ENCODE data around the gene TCF3. TPM values are rescaled to one million over a fixed set of nuclear protein-coding genes. Genes with fewer than 3 reads are reported as not detected.

Gene TCF3
- total RNA-seq: 100 to 1,000 TPM in 1 of 2 donors, 10 to 100 TPM in 1; 91.5 to 332 TPM

DNA sequence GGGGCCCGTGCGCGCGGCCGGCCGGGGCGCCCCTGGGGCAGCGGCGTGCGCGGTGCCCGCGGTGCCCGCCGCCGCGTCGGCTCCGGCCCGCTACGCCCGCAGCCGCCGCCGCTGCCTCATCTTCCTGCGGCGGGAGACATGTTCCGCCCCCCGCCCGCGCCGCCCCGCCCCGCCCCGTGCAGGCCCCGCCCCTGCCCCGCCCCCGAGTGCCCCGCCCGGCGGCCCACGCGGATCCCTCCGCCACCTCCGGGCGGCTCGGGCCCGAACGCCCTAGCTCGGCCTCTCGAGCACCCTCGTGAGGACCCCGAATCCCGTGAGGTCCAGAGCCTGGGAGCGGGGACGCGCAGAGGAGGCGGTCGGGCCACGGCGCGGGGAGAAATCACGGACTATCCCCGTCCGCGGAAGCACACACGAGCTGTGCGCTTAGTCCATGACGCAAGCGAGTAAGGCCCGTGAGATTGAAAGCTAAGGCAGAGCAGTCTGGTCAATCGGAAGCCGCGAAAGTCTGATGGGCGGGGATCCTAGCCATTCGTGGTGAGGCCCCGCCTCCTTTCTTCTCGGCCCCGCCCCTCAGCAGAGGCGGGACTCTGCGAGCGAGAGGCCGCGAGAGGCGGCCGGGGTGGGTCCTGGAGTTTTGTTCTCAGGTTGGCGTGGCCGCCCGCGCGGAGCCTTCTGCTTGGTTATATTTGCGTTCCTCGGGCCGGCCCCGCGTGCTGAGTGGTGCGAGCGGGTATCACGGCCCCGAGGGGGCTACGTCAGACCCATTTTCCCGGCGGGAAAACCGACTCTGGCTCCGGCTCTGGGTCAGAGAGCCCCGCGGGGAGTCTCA is at the start of gene TCF3:
TSS of gene TCF3 (minus strand) at position 145 of the 829 bp plus-strand sequence. CDS start 2,367 bp downstream, outside the sequence.
- Histone ChIP-seq H3K27ac (peak within 1 kb of the TSS; percentile 99 to 100), H3K4me3 (peak within 1 kb of the TSS; percentile 87 to 92), H3K4me1 (replicated peaks) (peaks cover 8% of the 10 kb centered on the region), H3K27me3 (replicated peaks; ENCODE audit: insufficient read depth) (no peaks in the 10 kb centered on the region), H3K9me3 (no peaks in the 10 kb centered on the region), H3K36me3 (no peaks in the 10 kb centered on the region)
- intact Hi-C loops (cut with DNase I): loop anchor here (2.0 kb wide), 1 partner anchor 48 kb away; the partner anchor contains the start of gene UQCR11
- TF ChIP-seq POLR2AphosphoS5 (IDR thresholded peaks at IDR 0.05) (peak; percentile 91), POLR2A (IDR thresholded peaks at IDR 0.05) (peak; percentile 50)
- TF ChIP-seq, protein P1, sequence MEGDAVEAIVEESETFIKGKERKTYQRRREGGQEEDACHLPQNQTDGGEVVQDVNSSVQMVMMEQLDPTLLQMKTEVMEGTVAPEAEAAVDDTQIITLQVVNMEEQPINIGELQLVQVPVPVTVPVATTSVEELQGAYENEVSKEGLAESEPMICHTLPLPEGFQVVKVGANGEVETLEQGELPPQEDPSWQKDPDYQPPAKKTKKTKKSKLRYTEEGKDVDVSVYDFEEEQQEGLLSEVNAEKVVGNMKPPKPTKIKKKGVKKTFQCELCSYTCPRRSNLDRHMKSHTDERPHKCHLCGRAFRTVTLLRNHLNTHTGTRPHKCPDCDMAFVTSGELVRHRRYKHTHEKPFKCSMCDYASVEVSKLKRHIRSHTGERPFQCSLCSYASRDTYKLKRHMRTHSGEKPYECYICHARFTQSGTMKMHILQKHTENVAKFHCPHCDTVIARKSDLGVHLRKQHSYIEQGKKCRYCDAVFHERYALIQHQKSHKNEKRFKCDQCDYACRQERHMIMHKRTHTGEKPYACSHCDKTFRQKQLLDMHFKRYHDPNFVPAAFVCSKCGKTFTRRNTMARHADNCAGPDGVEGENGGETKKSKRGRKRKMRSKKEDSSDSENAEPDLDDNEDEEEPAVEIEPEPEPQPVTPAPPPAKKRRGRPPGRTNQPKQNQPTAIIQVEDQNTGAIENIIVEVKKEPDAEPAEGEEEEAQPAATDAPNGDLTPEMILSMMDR (IDR thresholded peaks at IDR 0.05): peak in 2 of 4 experiments; percentile 11 to 18
- 1% methylated on average over 48 of the region's 107 CpGs for WGBS
- peak; percentile 97 for DNase-seq (ENCODE audit: low spot score)

DNA sequence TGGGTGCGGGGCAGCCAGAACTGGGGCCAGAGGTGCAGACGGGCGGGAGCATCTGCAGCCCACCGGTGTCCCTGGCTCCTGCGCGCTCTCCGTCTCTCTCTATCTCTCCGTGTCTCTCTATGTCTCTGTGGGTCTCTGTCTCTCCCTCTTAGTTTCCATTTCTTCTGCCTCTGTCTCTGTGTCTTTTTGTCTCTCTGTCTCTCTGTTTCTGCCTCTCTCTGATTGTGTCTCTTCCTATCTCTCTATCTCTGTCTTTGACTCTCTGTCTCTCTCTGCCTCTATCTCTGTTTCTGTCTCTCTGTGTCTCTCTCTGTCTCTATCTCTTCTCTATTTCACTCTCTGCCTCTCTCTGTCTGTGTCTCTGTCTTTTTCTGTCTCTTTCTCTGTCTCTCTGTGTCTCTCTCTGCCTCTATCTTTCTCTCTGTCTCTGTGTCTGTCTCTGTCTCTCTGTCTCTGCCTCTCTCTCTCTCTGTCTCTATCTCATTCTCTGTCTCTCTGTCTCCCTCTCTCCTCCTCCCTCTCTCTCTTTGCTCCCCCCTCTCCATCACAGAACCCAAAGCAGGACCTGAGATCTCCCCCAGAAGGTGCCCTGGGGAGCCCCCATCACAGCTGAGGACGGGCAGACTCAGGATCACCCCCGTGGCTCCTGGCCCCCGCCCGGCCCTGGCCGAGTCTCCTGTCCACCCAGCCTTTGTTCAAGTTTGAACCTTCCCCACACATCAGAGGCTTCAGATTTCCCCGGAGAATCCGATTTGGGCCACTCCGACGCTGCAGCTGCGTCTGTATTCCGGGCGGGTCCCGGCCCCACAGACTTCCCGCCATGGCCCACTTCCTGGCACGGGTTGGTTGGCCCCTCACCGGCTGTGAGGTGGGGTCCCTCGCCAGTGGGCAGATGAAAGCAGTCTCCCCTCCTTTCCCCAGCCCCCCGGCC is 48.6 kb upstream of the TCF3 start:
- no peak overlapping the region for H3K4me3 ChIP-seq
- H3K36me3 ChIP-seq: no peaks in the 10 kb centered on the region
- 26% methylated on average over 26 of the region's 26 CpGs for WGBS
- no peak for DNase-seq (ENCODE audit: low spot score)
- TF ChIP-seq POLR2A (IDR thresholded peaks at IDR 0.05): no peak
- no peak for TF ChIP-seq POLR2AphosphoS5 (IDR thresholded peaks at IDR 0.05)
- H3K9me3 ChIP-seq: no peaks in the 10 kb centered on the region
- peaks cover 12% of the 10 kb centered on the region for H3K27me3 ChIP-seq (replicated peaks; ENCODE audit: insufficient read depth)
- no peak overlapping the region for H3K27ac ChIP-seq
- intact Hi-C loops (cut with DNase I): no loop called here
- no peaks in the 10 kb centered on the region for H3K4me1 ChIP-seq (replicated peaks)

DNA sequence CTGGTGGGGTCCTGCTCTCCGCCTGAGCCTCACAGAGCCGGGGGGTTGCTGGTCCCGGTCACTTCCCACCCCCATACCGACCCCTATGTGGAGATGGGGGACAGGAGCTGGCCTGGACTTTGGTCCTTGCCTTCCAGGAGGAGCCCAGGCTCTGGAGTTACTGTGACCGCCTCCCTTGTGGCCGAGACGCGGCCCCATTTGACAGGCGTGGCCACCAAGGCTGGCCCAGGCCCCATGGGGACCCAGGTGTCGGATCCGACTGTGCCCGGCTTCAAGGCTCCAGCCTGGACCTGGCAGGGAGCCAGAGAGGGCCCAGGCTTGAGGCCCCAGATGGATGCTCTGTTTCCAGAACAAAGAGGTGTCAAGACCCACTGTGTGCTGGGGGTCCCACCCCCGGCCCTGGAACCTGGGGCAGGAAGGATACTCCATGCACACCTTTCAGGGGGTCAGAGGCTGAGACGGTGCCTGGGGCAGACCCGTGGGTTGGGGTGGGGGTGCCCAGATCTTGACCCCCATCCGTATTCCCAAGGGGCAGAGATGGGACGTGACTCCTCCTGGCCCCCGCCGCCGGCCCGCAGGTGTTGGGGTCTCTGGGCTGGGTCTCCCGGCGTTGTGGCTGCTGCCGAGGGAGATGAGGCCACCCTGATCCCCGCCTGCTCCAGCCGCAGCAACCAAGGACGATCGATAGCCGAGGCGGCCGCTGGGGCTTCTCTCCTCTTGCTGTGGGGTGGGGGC is 47.8 kb upstream of the TCF3 start:
- intact Hi-C loops (cut with DNase I): no loop called here
- Histone ChIP-seq H3K36me3 (no peaks in the 10 kb centered on the region), H3K27ac (no peak overlapping the region)

DNA sequence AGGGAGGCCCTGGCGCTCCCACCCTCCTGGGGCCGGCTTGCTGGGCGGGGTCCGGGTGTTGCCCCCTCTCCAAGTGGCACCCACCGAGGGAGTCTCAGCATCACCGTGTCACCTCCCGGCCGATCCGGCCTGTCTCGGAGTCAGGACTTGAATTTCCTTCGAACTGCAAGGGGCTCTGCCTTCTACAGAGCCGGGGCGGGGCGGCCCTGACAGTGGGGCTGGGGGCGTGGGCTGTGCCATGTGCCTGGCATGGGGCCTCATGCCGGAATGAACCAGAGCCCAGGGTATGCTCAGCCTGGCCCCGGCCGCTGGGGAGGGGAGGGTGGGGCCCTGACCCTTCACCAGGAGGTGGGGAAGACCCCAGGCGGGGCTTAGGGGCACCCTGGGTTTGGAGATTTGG is 47.0 kb upstream of the TCF3 start:
- Histone ChIP-seq H3K27me3 (replicated peaks; ENCODE audit: insufficient read depth) (peaks cover 12% of the 10 kb centered on the region), H3K9me3 (no peaks in the 10 kb centered on the region), H3K4me1 (replicated peaks) (no peaks in the 10 kb centered on the region), H3K4me3 (no peak overlapping the region), H3K27ac (no peak overlapping the region), H3K36me3 (no peaks in the 10 kb centered on the region)
- no peak for TF ChIP-seq POLR2AphosphoS5 (IDR thresholded peaks at IDR 0.05)
- TF ChIP-seq, protein P1 (IDR thresholded peaks at IDR 0.05): no peak
- TF ChIP-seq POLR2A (IDR thresholded peaks at IDR 0.05): no peak
- DNase-seq (ENCODE audit: low spot score): no peak
- 79% methylated on average over 15 of the region's 19 CpGs for WGBS
- intact Hi-C loops (cut with DNase I): no loop called here

More for the DNA sequence above, 47.8 kb upstream of the TCF3 start:
- Histone ChIP-seq H3K27me3 (replicated peaks; ENCODE audit: insufficient read depth) (peaks cover 12% of the 10 kb centered on the region), H3K4me3 (no peak overlapping the region), H3K9me3 (no peaks in the 10 kb centered on the region), H3K4me1 (replicated peaks) (no peaks in the 10 kb centered on the region)
- DNase-seq (ENCODE audit: low spot score): no peak
- TF ChIP-seq POLR2A (IDR thresholded peaks at IDR 0.05) (no peak), POLR2AphosphoS5 (IDR thresholded peaks at IDR 0.05) (no peak)
- TF ChIP-seq, protein P1 (IDR thresholded peaks at IDR 0.05): no peak
- WGBS: 59% methylated on average over 28 of the region's 31 CpGs
